Body of pancreas (tissue), 4 donors: ENCODE data around the gene PRELID2.

Source experiments
- POLR2A ChIP-seq, 3 donors: fragments of 450-650 bp; IDR thresholded peaks; one replicate each; pipeline ENCODE4 v1.6.1; 2016; ENCODE audit warnings: antibody characterized with exemption in 3 of 3, mild to moderate bottlenecking in 2 of 3
- TF ChIP-seq, protein P1 (sequence below), 7 experiments: fragments of 450-650 bp in 4 of 7; fragments of 200-600 bp in 3 of 7; sonication (generic) in 3 of 7; IDR thresholded peaks; one replicate each; pipeline ENCODE4 v1.5.1; 2016 to 2019; ENCODE audit warnings: antibody characterized with exemption in 7 of 7

DNA sequence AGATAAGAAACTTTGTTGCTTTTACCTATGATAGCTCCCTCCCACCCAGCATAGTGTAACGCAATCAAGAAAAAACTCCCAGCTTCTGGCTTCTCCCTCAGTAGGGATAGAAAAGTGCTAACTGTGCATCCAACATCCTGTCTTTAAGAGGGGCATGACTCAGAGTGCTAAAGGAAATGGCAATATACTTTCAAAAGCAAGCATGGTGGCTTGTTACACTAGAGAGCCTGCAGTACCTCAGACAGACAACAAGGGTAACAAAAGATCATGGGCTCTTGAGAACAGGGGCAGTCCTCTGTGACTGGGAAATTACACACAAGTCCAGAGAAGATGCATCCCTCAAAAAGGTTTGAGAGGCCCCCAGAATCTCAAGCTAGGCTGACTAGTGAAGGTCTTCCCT lies 37.8 kb downstream of the PRELID2 start:
- TF ChIP-seq, protein P1, sequence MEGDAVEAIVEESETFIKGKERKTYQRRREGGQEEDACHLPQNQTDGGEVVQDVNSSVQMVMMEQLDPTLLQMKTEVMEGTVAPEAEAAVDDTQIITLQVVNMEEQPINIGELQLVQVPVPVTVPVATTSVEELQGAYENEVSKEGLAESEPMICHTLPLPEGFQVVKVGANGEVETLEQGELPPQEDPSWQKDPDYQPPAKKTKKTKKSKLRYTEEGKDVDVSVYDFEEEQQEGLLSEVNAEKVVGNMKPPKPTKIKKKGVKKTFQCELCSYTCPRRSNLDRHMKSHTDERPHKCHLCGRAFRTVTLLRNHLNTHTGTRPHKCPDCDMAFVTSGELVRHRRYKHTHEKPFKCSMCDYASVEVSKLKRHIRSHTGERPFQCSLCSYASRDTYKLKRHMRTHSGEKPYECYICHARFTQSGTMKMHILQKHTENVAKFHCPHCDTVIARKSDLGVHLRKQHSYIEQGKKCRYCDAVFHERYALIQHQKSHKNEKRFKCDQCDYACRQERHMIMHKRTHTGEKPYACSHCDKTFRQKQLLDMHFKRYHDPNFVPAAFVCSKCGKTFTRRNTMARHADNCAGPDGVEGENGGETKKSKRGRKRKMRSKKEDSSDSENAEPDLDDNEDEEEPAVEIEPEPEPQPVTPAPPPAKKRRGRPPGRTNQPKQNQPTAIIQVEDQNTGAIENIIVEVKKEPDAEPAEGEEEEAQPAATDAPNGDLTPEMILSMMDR (IDR thresholded peaks at IDR 0.05), result no peak
- no peak for TF ChIP-seq POLR2A (IDR thresholded peaks at IDR 0.05)
